ENCODE measurements around the gene KIAA1755.

DNA sequence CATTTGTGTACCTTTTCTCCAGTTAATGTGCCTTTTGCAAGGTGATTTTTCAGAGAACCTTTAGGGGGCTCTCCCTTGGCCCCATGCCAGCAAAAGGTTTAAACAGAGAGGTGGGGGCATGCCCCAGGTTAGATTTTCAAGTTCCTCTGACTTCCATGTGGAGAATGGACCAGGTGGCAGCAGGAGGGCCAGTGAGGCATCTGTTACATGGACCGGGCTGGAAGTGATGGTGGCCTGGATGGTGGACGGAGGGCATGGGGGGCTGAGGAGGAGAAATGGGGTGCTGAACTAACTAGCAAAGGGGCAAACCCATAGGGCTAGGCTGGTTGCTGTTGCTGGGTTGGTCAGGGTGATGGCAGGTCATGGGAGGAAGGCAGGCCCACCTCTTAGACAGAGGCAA lies 22.7 kb upstream of the KIAA1755 start:
- TF ChIP-seq CTCF (IDR thresholded peaks at IDR 0.05) (no peak), EP300 (IDR thresholded peaks at IDR 0.05) (no peak), POLR2A (IDR thresholded peaks at IDR 0.05) (no peak)

All from tibial nerve (tissue), 4 donors.